ENCODE measurements around the gene PDLIM7. TPM values are rescaled to one million over a fixed set of nuclear protein-coding genes. Genes with fewer than 3 reads are reported as not detected.

Gene PDLIM7
- total RNA-seq, 2 experiments from 2014 or later: 50.0 to 51.5 TPM

- POLR2A ChIA-PET: interaction anchor here (0.9 to 1.4 kb wide), 2 partner anchors 15 to 23 kb away, joined by 3 to 7 read pairs; no protein-coding TSS in a partner anchor
- CTCF ChIA-PET: interaction anchor here (0.6 to 22.6 kb wide), 14 partner anchors 8 to 154 kb away, joined by 3 to 312 read pairs (median 12); partner anchors contain the start of genes DBN1, DDX41, GRK6 and PFN3
Observed at GRCh38 chr5:177456976-177457851, 40.2 kb downstream of the PDLIM7 start.

GRCh38 chr5:177456591-177456964, 40.8 kb downstream of the PDLIM7 start:
- CTCF ChIA-PET: interaction anchor here (1.4 to 22.6 kb wide), 11 partner anchors 8 to 118 kb away, joined by 3 to 312 read pairs (median 20); partner anchors contain the start of genes DBN1, DDX41, GRK6 and PFN3

GRCh38 chr5:177455661-177456590, 41.5 kb downstream of the PDLIM7 start:
- POLR2A ChIA-PET: interaction anchor here (1.0 to 3.0 kb wide), 11 partner anchors 9 to 84 kb away, joined by 3 to 41 read pairs (median 12); partner anchors contain the start of genes GRK6, PDLIM7 and PRR7
- CTCF ChIA-PET: interaction anchor here (0.7 to 22.6 kb wide), 28 partner anchors 9 to 342 kb away, joined by 3 to 312 read pairs (median 7); partner anchors contain the start of genes DBN1, DDX41, GRK6 and PDLIM7

More at GRCh38 chr5:177456591-177456964, 40.8 kb downstream of the PDLIM7 start:
- POLR2A ChIA-PET: interaction anchor here (1.4 kb wide), 1 partner anchor 16 kb away, joined by 7 read pairs; no protein-coding TSS in a partner anchor

DNA sequence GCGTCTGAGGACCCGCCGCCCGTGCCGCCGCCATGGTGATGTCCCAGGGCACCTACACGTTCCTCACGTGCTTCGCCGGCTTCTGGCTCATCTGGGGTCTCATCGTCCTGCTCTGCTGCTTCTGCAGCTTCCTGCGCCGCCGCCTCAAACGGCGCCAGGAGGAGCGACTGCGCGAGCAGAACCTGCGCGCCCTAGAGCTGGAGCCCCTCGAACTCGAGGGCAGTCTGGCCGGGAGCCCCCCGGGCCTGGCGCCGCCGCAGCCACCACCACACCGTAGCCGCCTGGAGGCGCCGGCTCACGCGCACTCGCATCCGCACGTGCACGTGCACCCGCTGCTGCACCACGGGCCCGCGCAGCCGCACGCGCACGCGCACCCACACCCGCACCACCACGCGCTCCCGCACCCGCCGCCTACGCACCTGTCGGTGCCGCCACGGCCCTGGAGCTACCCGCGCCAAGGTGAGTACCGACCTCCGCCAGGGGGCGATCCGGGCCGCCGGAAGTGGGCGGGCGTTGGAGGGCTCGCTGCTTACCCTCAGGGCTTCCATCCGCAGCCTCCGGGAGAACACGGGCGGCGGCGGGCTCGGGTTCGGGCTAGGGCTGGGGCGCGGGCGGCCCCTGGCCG, 42.3 kb downstream of the PDLIM7 start:
- POLR2A ChIA-PET: interaction anchor here (0.6 to 3.0 kb wide), 13 partner anchors 9 to 83 kb away, joined by 3 to 41 read pairs (median 8); partner anchors contain the start of genes GRK6, PDLIM7 and PRR7
- CTCF ChIA-PET: interaction anchor here (0.7 to 22.6 kb wide), 32 partner anchors 10 to 341 kb away, joined by 3 to 312 read pairs (median 6); partner anchors contain the start of genes DBN1, DDX41, GRK6 and PDLIM7

- POLR2A ChIA-PET: interaction anchor here (0.6 to 3.0 kb wide), 11 partner anchors 8 to 83 kb away, joined by 3 to 41 read pairs (median 12); partner anchors contain the start of genes PDLIM7 and PRR7
- CTCF ChIA-PET: interaction anchor here (1.0 to 22.6 kb wide), 28 partner anchors 10 to 145 kb away, joined by 3 to 312 read pairs (median 7); partner anchors contain the start of genes DBN1, DDX41, GRK6 and PDLIM7
Observed at GRCh38 chr5:177454397-177455035, 42.9 kb downstream of the PDLIM7 start.

DNA sequence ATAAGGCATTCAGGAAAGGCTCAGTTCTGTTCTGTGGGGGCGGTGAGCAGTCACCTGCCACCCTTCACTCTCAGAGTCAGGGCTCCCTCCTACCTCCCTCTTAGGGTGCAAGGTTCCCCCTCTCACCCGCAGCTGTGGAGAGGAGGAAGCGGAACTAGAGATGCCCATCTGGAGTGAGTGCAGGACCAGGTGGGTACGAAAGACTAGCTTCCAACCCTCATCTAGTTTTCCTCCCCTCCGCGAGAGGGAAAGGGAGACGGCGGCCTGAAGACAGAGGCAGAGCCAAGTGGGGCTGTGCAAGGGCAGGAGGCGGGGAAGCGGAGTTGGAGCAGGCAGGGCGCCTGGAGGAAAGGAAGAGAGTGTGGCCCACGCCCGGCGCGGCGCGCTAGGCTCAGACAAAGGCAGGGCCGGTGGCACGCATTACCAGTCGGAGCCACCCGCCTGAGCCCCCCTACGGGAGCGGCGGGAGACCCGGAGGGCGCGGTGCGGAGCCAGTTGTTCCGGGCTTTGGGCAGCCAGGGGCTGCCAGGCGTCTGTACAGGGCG, 43.5 kb downstream of the PDLIM7 start:
- ChIA-PET CTCF (interaction anchor here (1.0 to 22.6 kb wide), 20 partner anchors 9 to 144 kb away, joined by 3 to 312 read pairs (median 14); partner anchors contain the start of genes DBN1, GRK6, PFN3 and PRR7), POLR2A (interaction anchor here (1.0 to 3.0 kb wide), 6 partner anchors 7 to 75 kb away, joined by 3 to 41 read pairs (median 15); partner anchors contain the start of gene PRR7)

- CTCF ChIA-PET: interaction anchor here (1.1 to 22.6 kb wide), 10 partner anchors 8 to 135 kb away, joined by 3 to 312 read pairs (median 8); partner anchors contain the start of genes GRK6, PFN3 and PRR7
- POLR2A ChIA-PET: interaction anchor here (3.0 kb wide), 1 partner anchor 49 kb away, joined by 41 read pairs; no protein-coding TSS in a partner anchor
Observed at GRCh38 chr5:177452688-177453638, 44.4 kb downstream of the PDLIM7 start.

GRCh38 chr5:177450667-177451424, 46.6 kb downstream of the PDLIM7 start:
- CTCF ChIA-PET: interaction anchor here (0.6 to 22.6 kb wide), 7 partner anchors 9 to 141 kb away, joined by 3 to 312 read pairs (median 8); partner anchors contain the start of gene PFN3

GRCh38 chr5:177449140-177450061, 48.0 kb downstream of the PDLIM7 start:
- ChIA-PET POLR2A (interaction anchor here (1.1 to 13.1 kb wide), 4 partner anchors 19 to 46 kb away, joined by 4 to 226 read pairs (median 10); partner anchors contain the start of gene GRK6), CTCF (interaction anchor here (1.0 to 22.6 kb wide), 7 partner anchors 19 to 148 kb away, joined by 3 to 312 read pairs (median 8); partner anchors contain the start of gene PFN3)

More at GRCh38 chr5:177450667-177451424, 46.6 kb downstream of the PDLIM7 start:
- POLR2A ChIA-PET: interaction anchor here (0.8 to 1.8 kb wide), 3 partner anchors 24 to 62 kb away, joined by 3 to 5 read pairs (median 3); partner anchors contain the start of gene GRK6

DNA sequence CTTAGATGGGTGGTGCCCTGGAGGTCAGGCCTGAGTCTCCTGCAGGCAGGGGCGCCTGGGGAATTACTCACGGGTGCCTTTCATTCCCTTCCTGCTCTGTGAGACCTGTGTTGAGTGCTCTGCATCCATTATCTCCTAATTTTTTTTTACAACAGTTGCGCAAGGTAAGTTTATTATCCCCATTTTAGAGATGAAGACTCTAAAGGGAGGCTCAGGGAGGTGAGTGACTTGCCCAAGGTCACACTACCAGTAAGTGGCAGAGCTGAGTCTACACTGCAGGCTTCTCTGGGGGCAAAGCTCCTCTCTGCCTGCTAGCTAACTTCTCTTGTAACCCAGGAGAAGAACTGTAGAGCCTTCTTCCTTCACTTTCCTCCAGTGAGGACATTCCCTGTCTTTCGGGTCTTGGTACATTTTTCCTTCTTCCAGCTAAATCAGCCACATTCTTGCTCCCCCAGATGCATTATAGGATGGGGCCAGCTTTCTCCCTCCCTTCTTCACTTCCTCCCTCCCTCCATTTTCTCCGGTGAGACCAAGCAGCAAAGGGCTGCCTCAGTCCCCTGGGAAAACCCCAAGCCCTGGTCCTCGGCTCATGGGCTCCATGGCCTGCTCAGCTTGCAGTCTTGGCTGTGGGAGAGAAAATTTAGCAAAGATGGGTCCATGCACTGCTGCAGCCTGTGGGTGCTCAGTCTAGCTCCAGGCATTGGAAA, 49.0 kb downstream of the PDLIM7 start:
- ChIA-PET POLR2A (interaction anchor here (1.1 to 13.1 kb wide), 4 partner anchors 18 to 58 kb away, joined by 3 to 226 read pairs (median 16); partner anchors contain the start of gene GRK6), CTCF (interaction anchor here (0.6 to 22.6 kb wide), 8 partner anchors 14 to 147 kb away, joined by 3 to 312 read pairs (median 6); partner anchors contain the start of gene PFN3)

- POLR2A ChIA-PET: interaction anchor here (1.1 to 13.1 kb wide), 5 partner anchors 7 to 57 kb away, joined by 3 to 226 read pairs (median 16); partner anchors contain the start of gene GRK6
- CTCF ChIA-PET: interaction anchor here (0.6 to 22.6 kb wide), 9 partner anchors 14 to 146 kb away, joined by 3 to 312 read pairs (median 6); partner anchors contain the start of gene PFN3
Observed at GRCh38 chr5:177447611-177448243, 49.7 kb downstream of the PDLIM7 start.

DNA sequence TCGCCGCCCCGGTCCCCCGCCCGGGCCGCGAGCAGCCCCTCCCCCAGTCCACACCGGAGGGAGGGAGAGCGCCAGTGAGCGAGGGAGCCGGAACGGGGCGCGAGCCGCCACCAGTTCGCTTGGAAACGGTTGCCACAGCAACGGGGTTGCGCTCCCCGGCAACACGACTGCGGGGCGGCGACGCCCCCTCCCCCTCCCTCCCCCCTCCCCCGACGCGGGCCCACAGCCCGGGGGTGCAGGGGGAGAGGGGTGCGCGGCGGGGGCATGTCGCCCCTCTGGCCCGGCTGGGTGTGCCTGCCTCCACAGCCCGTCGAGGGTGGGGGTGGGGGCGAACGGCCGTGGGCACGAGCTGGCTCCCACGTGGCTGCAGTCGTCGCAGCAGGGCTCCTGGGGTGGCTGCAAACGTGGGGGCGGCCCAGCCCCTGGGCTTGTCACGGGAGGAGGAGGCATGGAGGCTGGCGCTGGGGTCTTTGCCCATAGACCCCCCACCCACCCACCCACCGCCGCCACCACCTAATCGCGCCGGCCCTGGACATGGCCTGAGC, 50.3 kb downstream of the PDLIM7 start:
- ChIA-PET CTCF (interaction anchor here (0.6 to 22.6 kb wide), 7 partner anchors 13 to 138 kb away, joined by 3 to 312 read pairs (median 7); partner anchors contain the start of gene PFN3), POLR2A (interaction anchor here (1.1 to 13.1 kb wide), 7 partner anchors 8 to 68 kb away, joined by 3 to 226 read pairs (median 15); partner anchors contain the start of gene GRK6)
